GM23338 (cell line): ENCODE results near the gene SEMA6B. TPM values are rescaled to one million over a fixed set of nuclear protein-coding genes. Genes with fewer than 3 reads are reported as not detected.

Experiments used
- ATAC-seq: fragments of 200-7000 bp; cut with Tn5 transposase; 3 replicates; pipeline ENCODE4 v1.9.1; 2020
- DNase-seq: peaks from one replicate; pipeline ENCODE4 v3.0.0-alpha.2; 2015; ENCODE audit warnings: low spot score
- H2AFZ ChIP-seq: fragments of 200-600 bp; sonication (generic); 2 replicates; pipeline ENCODE4 v1.8.0; 2016; ENCODE audit warnings: antibody characterized with exemption, mild to moderate bottlenecking, moderate library complexity
- H3F3A ChIP-seq: fragments of 200-600 bp; sonication (generic); replicated peaks from 2 replicates; pipeline ENCODE4 v1.8.0; 2017; ENCODE audit warnings: antibody characterized with exemption, mixed run types, low read depth
- H3K27ac ChIP-seq: fragments of 200-600 bp; sonication (generic); 2 replicates; pipeline ENCODE4 v1.6.1; 2016; ENCODE audit warnings: low read depth
- H3K27me3 ChIP-seq: fragments of 200-600 bp; sonication (generic); 2 replicates; pipeline ENCODE4 v1.8.0; 2016; ENCODE audit warnings: mild to moderate bottlenecking, mixed run types, moderate library complexity; ENCODE audit not compliant: insufficient read depth
- H3K36me3 ChIP-seq: fragments of 200-600 bp; sonication (generic); 2 replicates; pipeline ENCODE4 v1.8.0; 2016; ENCODE audit warnings: mild to moderate bottlenecking; ENCODE audit not compliant: insufficient read depth
- H3K4me1 ChIP-seq: fragments of 200-600 bp; sonication (generic); 2 replicates; pipeline ENCODE4 v1.8.0; 2016; ENCODE audit warnings: mild to moderate bottlenecking, moderate library complexity; ENCODE audit not compliant: insufficient read depth
- H3K4me2 ChIP-seq: fragments of 200-600 bp; sonication (generic); 2 replicates; pipeline ENCODE4 v1.7.1; 2017; ENCODE audit warnings: mixed run types
- H3K4me3 ChIP-seq: fragments of 200-600 bp; sonication (generic); 2 replicates; pipeline ENCODE4 v1.6.1; 2016; ENCODE audit warnings: mixed run types
- H3K79me2 ChIP-seq: fragments of 200-600 bp; sonication (generic); replicated peaks from 2 replicates; pipeline ENCODE4 v1.8.0; 2017; ENCODE audit warnings: mild to moderate bottlenecking; ENCODE audit not compliant: insufficient read depth
- H3K9me2 ChIP-seq: fragments of 200-600 bp; sonication (generic); 2 replicates; pipeline ENCODE4 v1.8.0; 2017; ENCODE audit not compliant: insufficient read depth
- H4K20me1 ChIP-seq: fragments of 200-600 bp; sonication (generic); replicated peaks from 2 replicates; pipeline ENCODE4 v1.8.0; 2017; ENCODE audit warnings: mild to moderate bottlenecking; ENCODE audit not compliant: insufficient read depth
- H3K27ac Mint-ChIP-seq: 2 replicates; pipeline ENCODE4 v1.8.0; 2020; ENCODE audit warnings: inconsistent platforms, mild to moderate bottlenecking, moderate library complexity, mixed read lengths
- H3K27me3 Mint-ChIP-seq: 3 replicates; pipeline ENCODE4 v1.8.0; 2022; ENCODE audit warnings: low read depth, mild to moderate bottlenecking, moderate library complexity, mixed read lengths, inconsistent platforms; ENCODE audit not compliant: insufficient read depth, poor library complexity
- H3K36me3 Mint-ChIP-seq: 3 replicates; pipeline ENCODE4 v1.8.0; 2021; ENCODE audit warnings: low read depth, mild to moderate bottlenecking, inconsistent platforms, moderate library complexity, mixed read lengths
- H3K4me1 Mint-ChIP-seq: 3 replicates; pipeline ENCODE4 v1.8.0; 2020; ENCODE audit warnings: mild to moderate bottlenecking, inconsistent platforms, mixed read lengths
- H3K4me3 Mint-ChIP-seq: 3 replicates; pipeline ENCODE4 v1.8.0; 2021; ENCODE audit warnings: moderate library complexity, mild to moderate bottlenecking, inconsistent platforms, mixed read lengths
- H3K9me3 Mint-ChIP-seq: 3 replicates; pipeline ENCODE4 v1.8.0; 2020; ENCODE audit warnings: moderate library complexity, mild to moderate bottlenecking, inconsistent platforms, mixed read lengths
- CREB1 ChIP-seq: fragments of 250-450 bp; sonication (Bioruptor Pico); IDR thresholded peaks from 2 replicates; pipeline ENCODE4 v1.5.0; 2020; ENCODE audit warnings: low read depth, mild to moderate bottlenecking, moderate library complexity
- CTCF ChIP-seq, 2 experiments: fragments of 200-600 bp in 1 of 2; sonication (generic) in 1 of 2; conservative IDR thresholded peaks; 2 replicates each; pipeline versions ENCODE4 v1.5.1 to v1.6.1; 2016 to 2017; ENCODE audit warnings: antibody characterized with exemption in 2 of 2, low read depth in 2 of 2, mild to moderate bottlenecking in 2 of 2, moderate library complexity in 1 of 2
- ETS1 ChIP-seq: IDR thresholded peaks from 2 replicates; pipeline ENCODE4 v1.6.1; 2016; ENCODE audit warnings: antibody characterized with exemption
- EZH2 ChIP-seq: fragments of 200-600 bp; sonication (generic); IDR thresholded peaks from one replicate; pipeline ENCODE4 v1.8.0; 2017; ENCODE audit warnings: antibody characterized with exemption, mild to moderate bottlenecking, low read depth; ENCODE audit not compliant: unreplicated experiment
- EZH2phosphoT487 ChIP-seq: fragments of 200-600 bp; sonication (generic); IDR thresholded peaks from one replicate; pipeline ENCODE4 v1.8.1; 2018; ENCODE audit warnings: antibody characterized with exemption; ENCODE audit not compliant: unreplicated experiment
- JUNB ChIP-seq: IDR thresholded peaks from one replicate; pipeline ENCODE4 v1.6.1; 2016; ENCODE audit warnings: antibody characterized with exemption; ENCODE audit not compliant: unreplicated experiment
- POLR2AphosphoS5 ChIP-seq: IDR thresholded peaks from 2 replicates; pipeline ENCODE4 v1.6.1; 2016; ENCODE audit warnings: antibody characterized with exemption, low read depth
- REST ChIP-seq: IDR thresholded peaks from one replicate; pipeline ENCODE4 v1.6.1; 2018; ENCODE audit warnings: antibody characterized with exemption; ENCODE audit not compliant: unreplicated experiment
- STAT1 ChIP-seq: IDR thresholded peaks from one replicate; pipeline ENCODE4 v1.6.1; 2016; ENCODE audit warnings: antibody characterized with exemption; ENCODE audit not compliant: unreplicated experiment
- ZNF114 ChIP-seq: fragments of 250-450 bp; sonication (Bioruptor Pico); IDR thresholded peaks from 2 replicates; pipeline ENCODE4 v1.5.0; 2020; ENCODE audit warnings: mild to moderate bottlenecking, moderate library complexity
- ZNF331 ChIP-seq: fragments of 250-450 bp; sonication (Bioruptor Pico); IDR thresholded peaks from 2 replicates; pipeline ENCODE4 v1.5.0; 2020; ENCODE audit warnings: low read depth, mild to moderate bottlenecking, moderate library complexity
- polyA plus RNA-seq: library from polyadenylated mRNA; unstranded; fragments of >200 nt; fragmentation: Nextera tagmentation; extraction: Ambion mirVana; gene quantifications from 2 replicates; pipeline ENCODE4 v1.2.1, GENCODE V29; 2016
- total RNA-seq: library from RNA; depleted of rRNA; stranded (reverse); fragments of >200 nt; shearing (Covaris generic); gene quantifications from 2 replicates; pipeline ENCODE4 v1.2.3, GENCODE V29; 2014

SEMA6B gene
- total and polyA plus RNA-seq, 2 experiments from 2014 or later = 5.3 to 42.7 TPM

GRCh38 chr19:4597278-4597974, 37.9 kb upstream of the SEMA6B start (continued):
- TF ChIP-seq EZH2phosphoT487 = no peak
- TF ChIP-seq POLR2AphosphoS5 = no peak

- Mint-ChIP-seq H3K27me3 (peaks cover 24% of the 10 kb centered on the region), H3K27ac (no peak overlapping the region), H3K4me1 (peaks cover 14% of the 10 kb centered on the region), H3K4me3 (no peak overlapping the region), H3K36me3 (no peaks in the 10 kb centered on the region), H3K9me3 (no peaks in the 10 kb centered on the region)
- H3K4me1 ChIP-seq = 0 out of 2 replicates have a peak, but pooled peaks cover 4% of the 10 kb centered on the region
- no peak overlapping the region for H2AFZ ChIP-seq
- no peak overlapping the region for H3K27ac ChIP-seq
- H3K4me2 ChIP-seq = peak overlapping the region; percentile 66
- peaks cover 13% of the 10 kb centered on the region; the same call in 1 of the 2 replicates for H3F3A ChIP-seq
- H3K79me2 ChIP-seq = no peaks in the 10 kb centered on the region
- DNase-seq (peak; percentile 72), ATAC-seq (peak; percentile 19)
- no peaks in the 10 kb centered on the region for H3K9me2 ChIP-seq
- no peaks in the 10 kb centered on the region for H3K36me3 ChIP-seq
- peaks cover 38% of the 10 kb centered on the region for H3K27me3 ChIP-seq
- H3K4me3 ChIP-seq = no peak overlapping the region; the same call in 1 of the 2 replicates
- no peaks in the 10 kb centered on the region; the same call in 1 of the 2 replicates for H4K20me1 ChIP-seq
- TF ChIP-seq CREB1 (no peak), EZH2 (no peak), JUNB (no peak), CTCF (conservative IDR thresholded peaks at IDR 0.05; ENCODE audit: low read depth in 2 of 2) (no peak), ZNF331 (CRISPR knock-in tag) (no peak), STAT1 (no peak), REST (no peak), ZNF114 (no peak), ETS1 (no peak)
Measured at GRCh38 chr19:4596033-4596904, 36.8 kb upstream of the SEMA6B start.
